Muscle layer of colon (tissue), 2 donors: Measurements from ENCODE around the gene IFI6.
"Not testable (repeated sequence)": the region's sequence is repeated elsewhere in the genome, so short reads cannot be mapped to it uniquely, and the experiment has no call there.

Experiments
- H3K27ac ChIP-seq: one replicate; pipeline ENCODE4 v1.7.0; 2013; ENCODE audit warnings: low read depth, mild to moderate bottlenecking, low read length, moderate library complexity
- H3K27me3 ChIP-seq, 2 donors: one replicate each; pipeline ENCODE4 v1.7.0; 2013; ENCODE audit warnings: low read length in 2 of 2, mild to moderate bottlenecking in 2 of 2; ENCODE audit not compliant: insufficient read depth in 2 of 2, control insufficient read depth in 1 of 2
- H3K36me3 ChIP-seq: one replicate; pipeline ENCODE4 v1.7.0; 2013; ENCODE audit warnings: mild to moderate bottlenecking, low read length; ENCODE audit not compliant: insufficient read depth
- H3K4me1 ChIP-seq: one replicate; pipeline ENCODE4 v1.7.0; 2013; ENCODE audit warnings: mild to moderate bottlenecking, low read length; ENCODE audit not compliant: insufficient read depth
- H3K4me3 ChIP-seq, 2 donors: one replicate each; pipeline ENCODE4 v1.7.0; 2013; ENCODE audit warnings: low read length in 2 of 2, low read depth in 1 of 2, mild to moderate bottlenecking in 1 of 2, moderate library complexity in 1 of 2
- H3K9ac ChIP-seq: one replicate; pipeline ENCODE4 v1.7.0; 2013; ENCODE audit warnings: low read length
- H3K9me3 ChIP-seq: one replicate; pipeline ENCODE4 v1.7.0; 2013; ENCODE audit warnings: mild to moderate bottlenecking, low read length
- donor health status: abdominal sarcoma.
- donor health status: Adenocarcinoma of cecum.

IFI6 gene

GRCh38 chr1:27689423-27690173 lies 17.6 kb upstream of the IFI6 start:
- H3K4me1 ChIP-seq, result no peaks in the 10 kb centered on the region
- H3K27ac ChIP-seq, result no peak overlapping the region
- no peaks in the 10 kb centered on the region for H3K36me3 ChIP-seq
- H3K9ac ChIP-seq, result no peak overlapping the region
- H3K9me3 ChIP-seq, result no peaks in the 10 kb centered on the region
- H3K27me3 ChIP-seq, result no peaks in the 10 kb centered on the region
- no peak overlapping the region for H3K4me3 ChIP-seq

DNA sequence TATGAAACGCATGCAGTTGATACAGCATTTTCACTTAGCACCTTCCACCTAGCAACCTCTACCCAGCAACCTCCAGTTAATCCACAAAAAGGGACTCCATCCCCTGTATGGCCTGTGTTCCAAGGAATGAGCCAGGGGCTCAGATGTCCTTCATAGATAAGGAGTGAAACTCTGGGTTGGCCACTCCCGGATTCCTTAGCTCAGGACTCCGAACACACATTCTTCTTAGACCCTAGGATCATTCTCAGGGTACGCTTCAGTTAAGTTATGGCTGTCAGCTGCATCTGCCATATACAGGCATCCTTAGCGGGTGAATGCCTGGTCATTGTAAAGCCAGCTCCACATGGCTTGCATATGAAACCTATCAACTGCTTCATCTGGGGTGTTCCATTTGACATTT lies 15.9 kb upstream of the IFI6 start:
- Histone ChIP-seq H3K4me3 (no peak overlapping the region), H3K36me3 (no peaks in the 10 kb centered on the region), H3K27ac (no peak overlapping the region), H3K4me1 (no peaks in the 10 kb centered on the region), H3K27me3 (no peaks in the 10 kb centered on the region), H3K9me3 (no peaks in the 10 kb centered on the region), H3K9ac (no peak overlapping the region)

DNA sequence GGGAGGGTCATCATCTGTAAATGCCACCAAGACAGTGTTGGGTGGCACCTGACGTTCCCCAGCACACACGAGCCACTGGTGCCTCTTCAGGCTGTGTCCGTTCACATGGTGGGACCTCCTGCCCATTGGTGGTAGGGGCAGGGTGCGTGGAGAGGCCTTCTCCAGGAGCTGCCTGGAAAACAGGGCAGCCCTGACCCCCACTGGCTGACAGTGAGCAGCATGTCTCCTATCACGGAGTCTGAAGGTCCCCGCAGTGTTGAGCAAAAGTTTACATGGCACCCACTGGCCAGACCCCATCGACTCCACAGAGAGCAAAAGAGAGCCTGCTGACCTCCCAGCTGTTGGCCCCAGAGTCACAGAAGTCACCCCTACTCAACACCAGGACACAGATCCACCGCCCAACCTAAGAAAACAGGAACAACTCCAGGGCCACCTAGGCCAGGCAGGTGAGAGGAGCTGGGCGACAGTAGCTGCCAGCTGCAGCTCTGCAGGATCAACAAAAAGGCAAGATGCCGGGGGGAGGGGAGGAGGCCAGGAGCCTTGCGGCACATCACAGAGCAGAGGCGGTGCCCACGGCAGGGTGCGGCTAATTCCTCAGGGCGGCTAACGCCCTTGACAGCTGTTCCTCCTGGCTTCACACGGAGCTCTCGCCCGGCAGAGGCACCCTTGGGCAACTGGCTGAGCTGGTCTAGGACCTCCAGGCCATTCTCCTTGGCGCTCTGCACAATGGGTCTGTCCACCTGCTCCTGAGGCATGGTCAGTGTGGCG lies 14.4 kb upstream of the IFI6 start:
- Histone ChIP-seq H3K9ac (no peak overlapping the region), H3K27me3 (no peaks in the 10 kb centered on the region), H3K27ac (no peak overlapping the region), H3K4me3 (no peak overlapping the region), H3K4me1 (no peaks in the 10 kb centered on the region), H3K9me3 (no peaks in the 10 kb centered on the region), H3K36me3 (no peaks in the 10 kb centered on the region)

DNA sequence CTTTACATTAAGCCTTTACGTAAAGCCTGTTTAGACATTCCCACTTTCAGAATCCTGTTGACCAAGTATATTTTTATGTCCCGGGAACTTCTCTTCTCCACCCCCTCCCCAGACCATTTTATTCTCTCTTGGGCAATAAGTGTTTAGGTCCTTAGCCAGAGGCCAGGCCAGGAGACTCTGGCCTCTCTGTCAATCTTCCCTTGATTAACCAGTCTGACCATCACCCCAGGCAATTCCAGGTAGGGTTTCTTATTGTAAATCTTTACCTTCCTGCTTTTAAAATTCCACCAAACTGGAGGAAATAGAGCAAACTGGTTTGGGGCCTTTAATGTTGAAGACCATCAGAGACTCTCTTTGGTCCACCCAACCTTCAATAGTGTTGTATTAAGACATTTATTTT lies 12.2 kb upstream of the IFI6 start:
- Histone ChIP-seq H3K9ac (no peak overlapping the region), H3K9me3 (no peaks in the 10 kb centered on the region), H3K27me3 (no peaks in the 10 kb centered on the region), H3K36me3 (no peaks in the 10 kb centered on the region), H3K4me3 (no peak overlapping the region), H3K4me1 (no peaks in the 10 kb centered on the region), H3K27ac (no peak overlapping the region)

DNA sequence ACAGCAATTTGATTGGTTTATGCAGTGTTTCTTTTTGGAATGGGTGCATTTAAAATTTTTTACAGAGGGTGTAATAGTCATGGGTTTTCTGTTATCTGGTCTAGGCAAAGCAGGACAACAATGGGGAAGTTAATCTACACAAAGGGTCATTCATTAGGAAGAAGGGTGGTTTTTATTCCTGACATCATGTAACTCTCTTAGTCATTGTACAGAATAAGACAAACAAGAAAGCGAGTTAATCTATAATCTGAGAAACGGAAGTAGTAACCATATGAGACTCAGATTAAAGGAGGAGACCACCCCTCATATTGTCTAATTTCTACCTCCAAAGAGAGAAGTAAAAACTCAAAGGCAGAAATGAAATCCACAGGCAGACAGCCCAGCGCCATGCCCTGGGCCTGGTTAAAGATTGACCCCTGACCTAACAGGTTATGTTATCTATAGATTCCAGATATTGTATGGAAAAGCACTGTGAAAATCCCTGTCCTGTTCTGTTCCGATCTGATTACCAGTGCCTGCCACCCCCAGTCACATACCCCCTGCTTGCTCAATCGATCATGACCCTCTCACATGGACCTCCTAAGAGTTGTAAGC lies 10.5 kb upstream of the IFI6 start:
- Histone ChIP-seq H3K4me1 (no peaks in the 10 kb centered on the region), H3K36me3 (no peaks in the 10 kb centered on the region), H3K27me3 (no peaks in the 10 kb centered on the region), H3K9ac (no peak overlapping the region), H3K4me3 (no peak overlapping the region), H3K9me3 (no peaks in the 10 kb centered on the region), H3K27ac (no peak overlapping the region)

GRCh38 chr1:27681580-27681979 lies 9.6 kb upstream of the IFI6 start:
- not testable (repeated sequence) for H3K27me3 ChIP-seq, H3K4me1 ChIP-seq, H3K36me3 ChIP-seq, H3K4me3 ChIP-seq, H3K9me3 ChIP-seq, H3K27ac ChIP-seq, H3K9ac ChIP-seq

- H3K4me1 ChIP-seq, H3K36me3 ChIP-seq, H3K27ac ChIP-seq, H3K9me3 ChIP-seq, H3K4me3 ChIP-seq, H3K27me3 ChIP-seq, H3K9ac ChIP-seq: not testable (repeated sequence)
These were observed 8.3 kb upstream of the IFI6 start for GRCh38 chr1:27680225-27680791.

- H3K9me3 ChIP-seq, result no peaks in the 10 kb centered on the region
- H3K4me3 ChIP-seq, result no peak overlapping the region
- H3K36me3 ChIP-seq, result no peaks in the 10 kb centered on the region
- H3K4me1 ChIP-seq, result no peaks in the 10 kb centered on the region
- no peaks in the 10 kb centered on the region for H3K27me3 ChIP-seq
- no peak overlapping the region for H3K9ac ChIP-seq
- H3K27ac ChIP-seq, result no peak overlapping the region
These were observed 6.8 kb upstream of the IFI6 start for GRCh38 chr1:27678747-27679146.

DNA sequence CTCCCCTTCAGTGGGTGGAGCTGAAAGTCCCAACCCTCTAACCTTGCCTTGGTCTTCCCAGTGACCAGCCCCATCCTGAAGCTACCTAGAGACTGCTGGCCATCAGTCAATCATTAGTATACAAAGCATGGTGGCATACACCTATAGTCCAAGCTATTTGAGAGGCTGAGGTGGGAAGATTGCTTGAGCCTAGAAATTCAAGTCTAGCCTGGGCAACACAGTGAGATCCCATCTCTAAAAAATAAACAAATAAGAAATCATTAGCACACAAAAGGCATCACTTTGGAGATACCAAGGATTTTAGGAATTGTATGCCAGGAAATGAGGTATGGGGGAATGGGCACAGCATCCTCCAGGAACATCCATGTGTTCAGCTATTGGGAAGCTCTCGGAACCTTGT lies 4.4 kb upstream of the IFI6 start:
- Histone ChIP-seq H3K36me3 (no peaks in the 10 kb centered on the region), H3K9me3 (no peaks in the 10 kb centered on the region), H3K4me3 (no peak overlapping the region), H3K27me3 (no peaks in the 10 kb centered on the region), H3K4me1 (peaks cover 12% of the 10 kb centered on the region), H3K27ac (no peak overlapping the region), H3K9ac (no peak overlapping the region)

DNA sequence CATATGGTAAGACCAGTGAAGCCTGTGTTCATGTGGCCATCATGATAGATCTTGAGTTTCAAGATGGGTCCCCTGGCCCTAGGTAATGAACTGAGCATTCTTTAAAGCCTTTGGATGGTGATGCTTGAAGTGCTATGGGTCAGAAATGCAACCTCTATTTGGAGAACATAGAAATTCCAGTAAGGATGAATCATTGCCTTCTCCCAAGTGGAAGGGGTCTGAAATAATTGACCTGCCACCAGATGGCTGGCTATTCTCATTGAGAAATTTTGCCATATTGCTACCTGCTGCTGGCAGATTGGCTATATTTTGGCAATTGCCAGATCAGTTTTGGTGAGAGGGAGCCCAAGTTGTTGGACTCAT lies 739 bp upstream of the IFI6 start:
- Histone ChIP-seq H3K36me3 (no peaks in the 10 kb centered on the region), H3K4me1 (peaks cover 13% of the 10 kb centered on the region), H3K9me3 (no peaks in the 10 kb centered on the region), H3K9ac (no peak overlapping the region), H3K4me3 (peak overlapping the region in 1 of 2 donors; percentile 35), H3K27ac (peak overlapping the region; percentile 24), H3K27me3 (no peaks in the 10 kb centered on the region)

- H3K27me3 ChIP-seq, result no peaks in the 10 kb centered on the region
These were observed 2.1 kb downstream of the IFI6 start for GRCh38 chr1:27669876-27670275.

More at GRCh38 chr1:27669876-27670275, 2.1 kb downstream of the IFI6 start:
- Histone ChIP-seq H3K9ac (no peak overlapping the region), H3K36me3 (no peaks in the 10 kb centered on the region), H3K4me3 (no peak overlapping the region), H3K27ac (no peak overlapping the region), H3K9me3 (no peaks in the 10 kb centered on the region), H3K4me1 (peaks cover 13% of the 10 kb centered on the region)
